SK-N-SH treated with all-trans-retinoic acid at 6 μM for 48 hours (cell line): ENCODE results near the gene CCDC77.

Experiments used
- ATAC-seq: fragments of 200-7000 bp; cut with Tn5 transposase; 3 replicates; pipeline ENCODE4 v1.9.1; 2020; ENCODE audit warnings: mild to moderate bottlenecking, moderate library complexity
- ARNTL ChIP-seq: fragments of 450-650 bp; formaldehyde crosslinking; IDR thresholded peaks from 2 replicates; pipeline ENCODE4 v1.5.0; 2020; ENCODE audit warnings: low read depth, mild to moderate bottlenecking, moderate library complexity, borderline replicate concordance
- BACH2 ChIP-seq: fragments of 250-450 bp; sonication (Bioruptor Pico); IDR thresholded peaks from 2 replicates; pipeline ENCODE4 v1.9.0; 2021; ENCODE audit warnings: mild to moderate bottlenecking, borderline replicate concordance
- ESRRG ChIP-seq: fragments of 250-450 bp; sonication (Bioruptor Pico); IDR thresholded peaks from 2 replicates; pipeline ENCODE4 v1.6.1; 2021; ENCODE audit warnings: mild to moderate bottlenecking
- GLIS3 ChIP-seq: fragments of 250-450 bp; sonication (Bioruptor Pico); IDR thresholded peaks from 2 replicates; pipeline ENCODE4 v1.5.0; 2020; ENCODE audit warnings: mild to moderate bottlenecking, moderate library complexity
- OSR1 ChIP-seq: fragments of 250-450 bp; sonication (Bioruptor Pico); IDR thresholded peaks from 2 replicates; pipeline ENCODE4 v1.8.0; 2022; ENCODE audit warnings: moderate library complexity, mild to moderate bottlenecking, inconsistent platforms
- RARB ChIP-seq: fragments of 250-450 bp; sonication (Bioruptor Pico); IDR thresholded peaks from 2 replicates; pipeline ENCODE4 v1.8.0; 2021; ENCODE audit warnings: mild to moderate bottlenecking, moderate library complexity
- SNAI2 ChIP-seq: fragments of 250-450 bp; sonication (Bioruptor Pico); IDR thresholded peaks from 2 replicates; pipeline ENCODE4 v1.5.0; 2020; ENCODE audit warnings: mild to moderate bottlenecking, moderate library complexity
- TCF4 ChIP-seq: fragments of 250-450 bp; sonication (Bioruptor Pico); IDR thresholded peaks from 2 replicates; pipeline ENCODE4 v1.8.0; 2021; ENCODE audit warnings: mild to moderate bottlenecking, moderate library complexity, borderline replicate concordance
- TOX ChIP-seq: fragments of 250-450 bp; sonication (Bioruptor Pico); IDR thresholded peaks from 2 replicates; pipeline ENCODE4 v1.8.0; 2021; ENCODE audit warnings: mild to moderate bottlenecking, moderate library complexity, borderline replicate concordance
- ZC3H10 ChIP-seq: fragments of 250-450 bp; sonication (Bioruptor Pico); IDR thresholded peaks from 2 replicates; pipeline ENCODE4 v1.5.1; 2021; ENCODE audit warnings: mild to moderate bottlenecking, moderate library complexity
- ZFP3 ChIP-seq: fragments of 250-450 bp; sonication (Bioruptor Pico); IDR thresholded peaks from 2 replicates; pipeline ENCODE4 v1.5.0; 2020; ENCODE audit warnings: mild to moderate bottlenecking, moderate library complexity
- ZFP30 ChIP-seq: fragments of 450-650 bp; formaldehyde crosslinking; IDR thresholded peaks from 2 replicates; pipeline ENCODE4 v1.5.0; 2022; ENCODE audit warnings: mild to moderate bottlenecking, moderate library complexity
- ZNF70 ChIP-seq: fragments of 450-650 bp; formaldehyde crosslinking; IDR thresholded peaks from 2 replicates; pipeline ENCODE4 v1.5.0; 2020; ENCODE audit warnings: mild to moderate bottlenecking, moderate library complexity
- ZNF8 ChIP-seq: fragments of 450-650 bp; formaldehyde crosslinking; IDR thresholded peaks from 2 replicates; pipeline ENCODE4 v1.5.0; 2020; ENCODE audit warnings: mild to moderate bottlenecking, moderate library complexity
- TF ChIP-seq, protein P1 (sequence below): fragments of 250-450 bp; sonication (Bioruptor Pico); IDR thresholded peaks from 2 replicates; pipeline ENCODE4 v1.5.1; 2020; ENCODE audit warnings: low read depth, mild to moderate bottlenecking, moderate library complexity
- TF ChIP-seq, protein P2 (sequence below): fragments of 250-450 bp; sonication (Bioruptor Pico); IDR thresholded peaks from 2 replicates; pipeline ENCODE4 v1.8.0; 2021; ENCODE audit warnings: low read depth, mild to moderate bottlenecking, moderate library complexity, borderline replicate concordance
- TF ChIP-seq, protein P3 (sequence below): fragments of 250-450 bp; sonication (Bioruptor Pico); IDR thresholded peaks from 2 replicates; pipeline ENCODE4 v1.5.0; 2020; ENCODE audit warnings: mild to moderate bottlenecking, moderate library complexity
- TF ChIP-seq, protein P4 (sequence below): fragments of 250-450 bp; sonication (Bioruptor Pico); IDR thresholded peaks from 2 replicates; pipeline ENCODE4 v1.5.1; 2021; ENCODE audit warnings: mild to moderate bottlenecking, moderate library complexity
- TF ChIP-seq, protein P5 (sequence below): fragments of 250-450 bp; sonication (Bioruptor Pico); IDR thresholded peaks from 2 replicates; pipeline ENCODE4 v1.8.0; 2020; ENCODE audit warnings: mild to moderate bottlenecking, moderate library complexity, borderline replicate concordance

Gene CCDC77

DNA sequence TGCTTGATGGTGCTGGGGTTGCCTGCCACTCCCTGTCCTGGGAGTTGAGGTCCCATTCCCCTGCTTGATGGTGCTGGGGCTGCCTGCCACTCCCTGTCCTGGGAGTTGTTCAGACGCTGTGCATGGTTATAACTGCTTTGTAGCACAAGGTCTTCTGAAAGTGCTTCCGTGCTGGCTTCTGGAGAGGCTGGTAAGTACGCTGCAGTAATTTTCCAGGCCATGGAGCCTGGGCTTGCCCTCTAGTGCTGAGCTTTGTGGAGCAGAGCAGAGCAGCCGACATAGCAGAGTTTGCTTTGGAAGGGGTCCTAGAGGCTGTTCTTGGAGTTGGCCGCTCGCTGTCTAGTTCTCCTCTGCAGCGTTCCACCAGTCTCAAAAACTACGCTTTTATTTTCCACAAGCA is 64.6 kb downstream of the CCDC77 start:
- no peak for ATAC-seq
- TF ChIP-seq, protein P1, sequence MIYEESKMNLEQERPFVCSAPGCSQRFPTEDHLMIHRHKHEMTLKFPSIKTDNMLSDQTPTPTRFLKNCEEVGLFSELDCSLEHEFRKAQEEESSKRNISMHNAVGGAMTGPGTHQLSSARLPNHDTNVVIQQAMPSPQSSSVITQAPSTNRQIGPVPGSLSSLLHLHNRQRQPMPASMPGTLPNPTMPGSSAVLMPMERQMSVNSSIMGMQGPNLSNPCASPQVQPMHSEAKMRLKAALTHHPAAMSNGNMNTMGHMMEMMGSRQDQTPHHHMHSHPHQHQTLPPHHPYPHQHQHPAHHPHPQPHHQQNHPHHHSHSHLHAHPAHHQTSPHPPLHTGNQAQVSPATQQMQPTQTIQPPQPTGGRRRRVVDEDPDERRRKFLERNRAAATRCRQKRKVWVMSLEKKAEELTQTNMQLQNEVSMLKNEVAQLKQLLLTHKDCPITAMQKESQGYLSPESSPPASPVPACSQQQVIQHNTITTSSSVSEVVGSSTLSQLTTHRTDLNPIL (CRISPR knock-in tag) = no peak
- TF ChIP-seq GLIS3 (CRISPR knock-in tag) (no peak), ZFP3 (CRISPR knock-in tag) (no peak), ZNF8 (no peak), ZNF70 (CRISPR knock-in tag) (no peak), OSR1 (CRISPR knock-in tag) (no peak), ESRRG (CRISPR knock-in tag) (no peak), TOX (CRISPR knock-in tag) (no peak), ARNTL (CRISPR knock-in tag) (no peak), RARB (CRISPR knock-in tag) (no peak), SNAI2 (no peak), ZC3H10 (no peak), BACH2 (no peak), ZFP30 (CRISPR knock-in tag) (no peak)
- TF ChIP-seq, protein P2, sequence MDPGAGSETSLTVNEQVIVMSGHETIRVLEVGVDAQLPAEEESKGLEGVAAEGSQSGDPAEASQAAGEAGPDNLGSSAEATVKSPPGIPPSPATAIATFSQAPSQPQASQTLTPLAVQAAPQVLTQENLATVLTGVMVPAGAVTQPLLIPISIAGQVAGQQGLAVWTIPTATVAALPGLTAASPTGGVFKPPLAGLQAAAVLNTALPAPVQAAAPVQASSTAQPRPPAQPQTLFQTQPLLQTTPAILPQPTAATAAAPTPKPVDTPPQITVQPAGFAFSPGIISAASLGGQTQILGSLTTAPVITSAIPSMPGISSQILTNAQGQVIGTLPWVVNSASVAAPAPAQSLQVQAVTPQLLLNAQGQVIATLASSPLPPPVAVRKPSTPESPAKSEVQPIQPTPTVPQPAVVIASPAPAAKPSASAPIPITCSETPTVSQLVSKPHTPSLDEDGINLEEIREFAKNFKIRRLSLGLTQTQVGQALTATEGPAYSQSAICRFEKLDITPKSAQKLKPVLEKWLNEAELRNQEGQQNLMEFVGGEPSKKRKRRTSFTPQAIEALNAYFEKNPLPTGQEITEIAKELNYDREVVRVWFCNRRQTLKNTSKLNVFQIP (CRISPR knock-in tag) = no peak
- TF ChIP-seq, protein P3, sequence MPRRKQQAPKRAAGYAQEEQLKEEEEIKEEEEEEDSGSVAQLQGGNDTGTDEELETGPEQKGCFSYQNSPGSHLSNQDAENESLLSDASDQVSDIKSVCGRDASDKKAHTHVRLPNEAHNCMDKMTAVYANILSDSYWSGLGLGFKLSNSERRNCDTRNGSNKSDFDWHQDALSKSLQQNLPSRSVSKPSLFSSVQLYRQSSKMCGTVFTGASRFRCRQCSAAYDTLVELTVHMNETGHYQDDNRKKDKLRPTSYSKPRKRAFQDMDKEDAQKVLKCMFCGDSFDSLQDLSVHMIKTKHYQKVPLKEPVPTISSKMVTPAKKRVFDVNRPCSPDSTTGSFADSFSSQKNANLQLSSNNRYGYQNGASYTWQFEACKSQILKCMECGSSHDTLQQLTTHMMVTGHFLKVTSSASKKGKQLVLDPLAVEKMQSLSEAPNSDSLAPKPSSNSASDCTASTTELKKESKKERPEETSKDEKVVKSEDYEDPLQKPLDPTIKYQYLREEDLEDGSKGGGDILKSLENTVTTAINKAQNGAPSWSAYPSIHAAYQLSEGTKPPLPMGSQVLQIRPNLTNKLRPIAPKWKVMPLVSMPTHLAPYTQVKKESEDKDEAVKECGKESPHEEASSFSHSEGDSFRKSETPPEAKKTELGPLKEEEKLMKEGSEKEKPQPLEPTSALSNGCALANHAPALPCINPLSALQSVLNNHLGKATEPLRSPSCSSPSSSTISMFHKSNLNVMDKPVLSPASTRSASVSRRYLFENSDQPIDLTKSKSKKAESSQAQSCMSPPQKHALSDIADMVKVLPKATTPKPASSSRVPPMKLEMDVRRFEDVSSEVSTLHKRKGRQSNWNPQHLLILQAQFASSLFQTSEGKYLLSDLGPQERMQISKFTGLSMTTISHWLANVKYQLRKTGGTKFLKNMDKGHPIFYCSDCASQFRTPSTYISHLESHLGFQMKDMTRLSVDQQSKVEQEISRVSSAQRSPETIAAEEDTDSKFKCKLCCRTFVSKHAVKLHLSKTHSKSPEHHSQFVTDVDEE (CRISPR knock-in tag) = no peak
- TF ChIP-seq, protein P4, sequence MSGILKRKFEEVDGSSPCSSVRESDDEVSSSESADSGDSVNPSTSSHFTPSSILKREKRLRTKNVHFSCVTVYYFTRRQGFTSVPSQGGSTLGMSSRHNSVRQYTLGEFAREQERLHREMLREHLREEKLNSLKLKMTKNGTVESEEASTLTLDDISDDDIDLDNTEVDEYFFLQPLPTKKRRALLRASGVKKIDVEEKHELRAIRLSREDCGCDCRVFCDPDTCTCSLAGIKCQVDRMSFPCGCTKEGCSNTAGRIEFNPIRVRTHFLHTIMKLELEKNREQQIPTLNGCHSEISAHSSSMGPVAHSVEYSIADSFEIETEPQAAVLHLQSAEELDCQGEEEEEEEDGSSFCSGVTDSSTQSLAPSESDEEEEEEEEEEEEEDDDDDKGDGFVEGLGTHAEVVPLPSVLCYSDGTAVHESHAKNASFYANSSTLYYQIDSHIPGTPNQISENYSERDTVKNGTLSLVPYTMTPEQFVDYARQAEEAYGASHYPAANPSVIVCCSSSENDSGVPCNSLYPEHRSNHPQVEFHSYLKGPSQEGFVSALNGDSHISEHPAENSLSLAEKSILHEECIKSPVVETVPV (CRISPR knock-in tag) = no peak
- TF ChIP-seq, protein P5, sequence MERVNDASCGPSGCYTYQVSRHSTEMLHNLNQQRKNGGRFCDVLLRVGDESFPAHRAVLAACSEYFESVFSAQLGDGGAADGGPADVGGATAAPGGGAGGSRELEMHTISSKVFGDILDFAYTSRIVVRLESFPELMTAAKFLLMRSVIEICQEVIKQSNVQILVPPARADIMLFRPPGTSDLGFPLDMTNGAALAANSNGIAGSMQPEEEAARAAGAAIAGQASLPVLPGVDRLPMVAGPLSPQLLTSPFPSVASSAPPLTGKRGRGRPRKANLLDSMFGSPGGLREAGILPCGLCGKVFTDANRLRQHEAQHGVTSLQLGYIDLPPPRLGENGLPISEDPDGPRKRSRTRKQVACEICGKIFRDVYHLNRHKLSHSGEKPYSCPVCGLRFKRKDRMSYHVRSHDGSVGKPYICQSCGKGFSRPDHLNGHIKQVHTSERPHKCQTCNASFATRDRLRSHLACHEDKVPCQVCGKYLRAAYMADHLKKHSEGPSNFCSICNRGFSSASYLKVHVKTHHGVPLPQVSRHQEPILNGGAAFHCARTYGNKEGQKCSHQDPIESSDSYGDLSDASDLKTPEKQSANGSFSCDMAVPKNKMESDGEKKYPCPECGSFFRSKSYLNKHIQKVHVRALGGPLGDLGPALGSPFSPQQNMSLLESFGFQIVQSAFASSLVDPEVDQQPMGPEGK = no peak

DNA sequence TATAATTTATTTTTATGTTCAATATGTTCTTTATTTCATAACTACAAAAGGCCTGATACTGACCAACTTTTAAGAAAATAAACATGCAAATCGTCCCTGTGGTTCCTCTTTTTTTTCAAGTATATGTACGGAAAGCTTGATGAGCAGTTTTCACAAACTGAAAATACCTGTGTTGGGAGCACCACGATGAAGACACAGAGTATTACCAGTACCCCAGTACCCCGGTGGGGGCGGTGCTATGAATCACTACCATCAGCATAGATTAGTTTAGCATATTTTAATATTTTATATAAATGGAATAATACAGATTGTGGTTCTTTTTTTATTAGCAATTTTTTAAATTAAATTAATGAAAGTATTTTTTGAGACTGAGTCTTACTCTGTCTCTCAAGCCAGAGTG is 65.3 kb downstream of the CCDC77 start:
- no peak for ATAC-seq

More for the DNA sequence above, 65.3 kb downstream of the CCDC77 start:
- no peak for TF ChIP-seq TCF4 (CRISPR knock-in tag)
- TF ChIP-seq, protein P1 (CRISPR knock-in tag) = no peak
- no peak for TF ChIP-seq BACH2
- no peak for TF ChIP-seq ARNTL (CRISPR knock-in tag)
- TF ChIP-seq, protein P2 (CRISPR knock-in tag) = no peak
- no peak for TF ChIP-seq TOX (CRISPR knock-in tag)
- TF ChIP-seq ZFP3 (CRISPR knock-in tag) = no peak
- no peak for TF ChIP-seq ZFP30 (CRISPR knock-in tag)
